Endodermal cell (in vitro differentiated cells): ENCODE data around the gene RRP1. TPM values are rescaled to one million over a fixed set of nuclear protein-coding genes. Genes with fewer than 3 reads are reported as not detected.

ENCODE experiments used
- DNase-seq: peaks from one replicate; pipeline ENCODE4 v3.0.0-alpha.2; 2017
- H3K27ac ChIP-seq: 2 replicates; pipeline ENCODE4 v1.5.1; 2013; ENCODE audit warnings: mild to moderate bottlenecking, low read depth, low read length, moderate library complexity
- H3K27me3 ChIP-seq: 2 replicates; pipeline ENCODE4 v1.6.1; 2013; ENCODE audit warnings: mild to moderate bottlenecking, low read length, moderate library complexity; ENCODE audit not compliant: insufficient read depth, control insufficient read depth, poor library complexity, severe bottlenecking
- H3K36me3 ChIP-seq: 2 replicates; pipeline ENCODE4 v1.7.0; 2013; ENCODE audit warnings: mild to moderate bottlenecking, low read length, moderate library complexity; ENCODE audit not compliant: control insufficient read depth, insufficient read depth
- H3K4me1 ChIP-seq: one replicate; pipeline ENCODE4 v1.7.0; 2013; ENCODE audit warnings: low read length; ENCODE audit not compliant: control insufficient read depth, insufficient read depth
- H3K4me3 ChIP-seq: 2 replicates; pipeline ENCODE4 v1.5.1; 2013; ENCODE audit warnings: mild to moderate bottlenecking, low read length, moderate library complexity
- H3K9ac ChIP-seq: 2 replicates; pipeline ENCODE4 v1.6.1; 2013; ENCODE audit warnings: mild to moderate bottlenecking, low read length, moderate library complexity; ENCODE audit not compliant: poor library complexity, severe bottlenecking; ENCODE audit errors: extremely low read depth
- H3K9me3 ChIP-seq: 2 replicates; pipeline ENCODE4 v1.6.1; 2013; ENCODE audit warnings: mild to moderate bottlenecking, low read length, moderate library complexity; ENCODE audit not compliant: control insufficient read depth
- H3K27ac Mint-ChIP-seq: 2 replicates; pipeline ENCODE4 v1.8.0; 2020; ENCODE audit warnings: mixed read lengths
- H3K27me3 Mint-ChIP-seq: 2 replicates; pipeline ENCODE4 v1.8.0; 2021; ENCODE audit warnings: mild to moderate bottlenecking, mixed read lengths; ENCODE audit not compliant: insufficient read depth
- H3K36me3 Mint-ChIP-seq: 2 replicates; pipeline ENCODE4 v1.8.0; 2020; ENCODE audit warnings: low read depth, mixed read lengths
- H3K4me1 Mint-ChIP-seq: 2 replicates; pipeline ENCODE4 v1.8.0; 2020; ENCODE audit warnings: mixed read lengths
- H3K4me3 Mint-ChIP-seq: 2 replicates; pipeline ENCODE4 v1.8.0; 2020; ENCODE audit warnings: mild to moderate bottlenecking, moderate library complexity, mixed read lengths
- H3K9me3 Mint-ChIP-seq: 2 replicates; pipeline ENCODE4 v1.8.0; 2020; ENCODE audit warnings: mild to moderate bottlenecking, mixed read lengths
- WGBS, 2 experiments: methylation state at CpG; one replicate each; pipeline versions ENCODE4 v1.1.5 to v1.1.7; 2013; ENCODE audit warnings: missing lambda C conversion rate in 2 of 2, mixed read lengths in 1 of 2; ENCODE audit not compliant: insufficient coverage in 1 of 2, insufficient read length in 1 of 2; 5-methylcytosine and 5-hydroxymethylcytosine counted together
- total RNA-seq, 2 donors: library from RNA; stranded (reverse); fragmentation: NEBNext Ultra II Directional in 1 of 2; extraction: Animal tissue kit (Norgen Biotek cat#: 25700) in 1 of 2; gene quantifications; 2 replicates in 1 of 2; 3 replicates in 1 of 2; pipeline ENCODE4 v1.2.1, GENCODE V29; 2021
- TF ChIP-seq, protein P1 (sequence below): fragments of 200-600 bp; sonication (generic); conservative IDR thresholded peaks from 2 replicates; pipeline ENCODE4 v1.5.0; 2021; ENCODE audit warnings: antibody characterized with exemption, mild to moderate bottlenecking

RRP1 gene
- total RNA-seq, 2 donors from 2014 or later: 36.4 to 36.7 TPM

DNA sequence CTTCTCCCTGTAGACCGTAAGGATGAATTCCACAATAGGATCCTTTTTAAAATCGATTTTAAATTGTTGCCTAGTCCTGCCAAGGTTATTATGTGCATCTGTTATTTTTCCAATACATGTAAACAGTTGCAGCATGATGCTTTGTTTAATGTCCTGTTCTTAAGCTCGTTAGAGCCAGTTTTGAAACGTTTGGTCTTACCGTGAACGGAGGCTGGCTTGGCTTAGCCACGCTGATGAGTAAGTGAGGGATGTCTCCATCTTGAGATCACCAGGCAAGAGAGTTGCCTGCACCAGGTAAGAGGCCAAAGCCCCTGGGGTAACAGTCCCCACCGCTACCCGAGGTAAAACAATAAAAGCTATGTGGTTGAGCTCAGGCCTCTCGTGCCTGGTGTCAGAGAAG lies 30.6 kb upstream of the RRP1 start:
- Histone ChIP-seq H3K36me3 (peaks cover 17% of the 10 kb centered on the region), H3K9me3 (no peaks in the 10 kb centered on the region), H3K9ac (no peak overlapping the region), H3K4me1 (no peaks in the 10 kb centered on the region), H3K4me3 (no peak overlapping the region), H3K27ac (no peak overlapping the region), H3K27me3 (no peaks in the 10 kb centered on the region)
- Mint-ChIP-seq H3K36me3 (peaks cover 39% of the 10 kb centered on the region), H3K4me3 (no peak overlapping the region), H3K4me1 (no peaks in the 10 kb centered on the region), H3K27ac (no peak overlapping the region), H3K27me3 (no peaks in the 10 kb centered on the region), H3K9me3 (no peaks in the 10 kb centered on the region)
- WGBS, 2 experiments: 94 to 95% methylated on average over 10 of the region's 10 CpGs
- TF ChIP-seq, protein P1, sequence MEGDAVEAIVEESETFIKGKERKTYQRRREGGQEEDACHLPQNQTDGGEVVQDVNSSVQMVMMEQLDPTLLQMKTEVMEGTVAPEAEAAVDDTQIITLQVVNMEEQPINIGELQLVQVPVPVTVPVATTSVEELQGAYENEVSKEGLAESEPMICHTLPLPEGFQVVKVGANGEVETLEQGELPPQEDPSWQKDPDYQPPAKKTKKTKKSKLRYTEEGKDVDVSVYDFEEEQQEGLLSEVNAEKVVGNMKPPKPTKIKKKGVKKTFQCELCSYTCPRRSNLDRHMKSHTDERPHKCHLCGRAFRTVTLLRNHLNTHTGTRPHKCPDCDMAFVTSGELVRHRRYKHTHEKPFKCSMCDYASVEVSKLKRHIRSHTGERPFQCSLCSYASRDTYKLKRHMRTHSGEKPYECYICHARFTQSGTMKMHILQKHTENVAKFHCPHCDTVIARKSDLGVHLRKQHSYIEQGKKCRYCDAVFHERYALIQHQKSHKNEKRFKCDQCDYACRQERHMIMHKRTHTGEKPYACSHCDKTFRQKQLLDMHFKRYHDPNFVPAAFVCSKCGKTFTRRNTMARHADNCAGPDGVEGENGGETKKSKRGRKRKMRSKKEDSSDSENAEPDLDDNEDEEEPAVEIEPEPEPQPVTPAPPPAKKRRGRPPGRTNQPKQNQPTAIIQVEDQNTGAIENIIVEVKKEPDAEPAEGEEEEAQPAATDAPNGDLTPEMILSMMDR: no peak
- no peak for DNase-seq

DNA sequence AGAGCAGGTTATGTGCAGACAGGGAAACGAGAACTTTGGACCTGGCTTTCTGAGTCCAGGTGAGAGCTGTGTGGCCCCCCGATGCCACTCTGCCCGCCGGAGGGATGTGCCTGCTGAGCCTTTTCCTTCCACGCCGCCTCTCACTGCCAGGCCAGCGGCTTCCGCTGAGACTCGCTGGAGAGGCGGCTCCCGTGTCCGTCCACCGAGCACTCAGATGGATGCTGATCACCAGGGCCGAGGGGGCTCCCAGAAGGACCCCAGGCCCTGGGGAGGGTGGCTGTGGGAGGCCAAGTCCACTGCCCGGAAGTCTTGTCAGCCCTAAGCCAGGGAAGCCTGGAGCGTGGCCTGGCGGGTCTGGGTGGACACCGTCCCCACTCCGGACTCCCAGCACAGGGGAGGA lies 29.7 kb upstream of the RRP1 start:
- no peak overlapping the region for H3K27ac ChIP-seq
- 94 to 98% methylated on average over 12 to 19 of the region's 19 CpGs for WGBS, 2 experiments
- Mint-ChIP-seq H3K36me3 (peaks cover 31% of the 10 kb centered on the region), H3K9me3 (no peaks in the 10 kb centered on the region), H3K27ac (no peak overlapping the region), H3K27me3 (no peaks in the 10 kb centered on the region), H3K4me3 (no peak overlapping the region), H3K4me1 (no peaks in the 10 kb centered on the region)
- H3K27me3 ChIP-seq: no peaks in the 10 kb centered on the region
- H3K4me1 ChIP-seq: no peaks in the 10 kb centered on the region
- H3K4me3 ChIP-seq: no peak overlapping the region
- TF ChIP-seq, protein P1: no peak
- H3K36me3 ChIP-seq: peaks cover 9% of the 10 kb centered on the region
- H3K9ac ChIP-seq: no peak overlapping the region
- DNase-seq: no peak
- H3K9me3 ChIP-seq: no peaks in the 10 kb centered on the region

GRCh38 chr21:43760391-43760958 lies 28.9 kb upstream of the RRP1 start:
- no peaks in the 10 kb centered on the region for H3K4me1 Mint-ChIP-seq

More at GRCh38 chr21:43760391-43760958, 28.9 kb upstream of the RRP1 start:
- Mint-ChIP-seq H3K27me3 (no peaks in the 10 kb centered on the region), H3K9me3 (no peaks in the 10 kb centered on the region), H3K36me3 (peaks cover 28% of the 10 kb centered on the region), H3K27ac (no peak overlapping the region), H3K4me3 (no peak overlapping the region)
- TF ChIP-seq, protein P1: peak; percentile 36
- DNase-seq: no peak
- Histone ChIP-seq H3K9me3 (no peaks in the 10 kb centered on the region), H3K27me3 (no peaks in the 10 kb centered on the region), H3K9ac (no peak overlapping the region), H3K36me3 (peaks cover 7% of the 10 kb centered on the region), H3K4me3 (no peak overlapping the region), H3K27ac (no peak overlapping the region), H3K4me1 (no peaks in the 10 kb centered on the region)
- WGBS, 2 experiments: 96 to 98% methylated on average over 19 to 22 of the region's 22 CpGs
